Mesothelial cell of epicardium (in vitro differentiated cells): Measurements from ENCODE around the gene DTX4. TPM values are rescaled to one million over a fixed set of nuclear protein-coding genes. Genes with fewer than 3 reads are reported as not detected.
"Not testable (repeated sequence)": the region's sequence is repeated elsewhere in the genome, so short reads cannot be mapped to it uniquely, and the experiment has no call there.

Experiments used
- DNase-seq, 2 experiments: peaks; one replicate each; pipeline ENCODE4 v3.0.0; 2021; ENCODE audit warnings: low spot score in 2 of 2; ENCODE audit not compliant: unreplicated experiment in 2 of 2
- H3K27ac Mint-ChIP-seq: 2 replicates; pipeline ENCODE4 v1.8.0; 2021; ENCODE audit warnings: mixed read lengths
- H3K27me3 Mint-ChIP-seq: 2 replicates; pipeline ENCODE4 v1.8.0; 2021; ENCODE audit warnings: low read depth, mixed read lengths
- H3K36me3 Mint-ChIP-seq: 2 replicates; pipeline ENCODE4 v1.8.0; 2021; ENCODE audit warnings: mixed read lengths
- H3K4me1 Mint-ChIP-seq: 2 replicates; pipeline ENCODE4 v1.8.0; 2021; ENCODE audit warnings: mixed read lengths
- H3K4me3 Mint-ChIP-seq: 2 replicates; pipeline ENCODE4 v1.8.0; 2021; ENCODE audit warnings: mild to moderate bottlenecking, moderate library complexity, mixed read lengths
- H3K9me3 Mint-ChIP-seq: 2 replicates; pipeline ENCODE4 v1.8.0; 2021; ENCODE audit warnings: mixed read lengths
- total RNA-seq: library from RNA; stranded (reverse); gene quantifications from 3 replicates; pipeline ENCODE4 v1.2.1, GENCODE V29; 2021
- TF ChIP-seq, protein P1 (sequence below): fragments of 200-600 bp; sonication (generic); IDR thresholded peaks from one replicate; pipeline ENCODE4 v1.5.0; 2021; ENCODE audit warnings: antibody characterized with exemption; ENCODE audit not compliant: unreplicated experiment

Gene DTX4
- total RNA-seq, result 37.7 to 42.3 TPM (median 39.4 TPM) in 3 replicates

DNA sequence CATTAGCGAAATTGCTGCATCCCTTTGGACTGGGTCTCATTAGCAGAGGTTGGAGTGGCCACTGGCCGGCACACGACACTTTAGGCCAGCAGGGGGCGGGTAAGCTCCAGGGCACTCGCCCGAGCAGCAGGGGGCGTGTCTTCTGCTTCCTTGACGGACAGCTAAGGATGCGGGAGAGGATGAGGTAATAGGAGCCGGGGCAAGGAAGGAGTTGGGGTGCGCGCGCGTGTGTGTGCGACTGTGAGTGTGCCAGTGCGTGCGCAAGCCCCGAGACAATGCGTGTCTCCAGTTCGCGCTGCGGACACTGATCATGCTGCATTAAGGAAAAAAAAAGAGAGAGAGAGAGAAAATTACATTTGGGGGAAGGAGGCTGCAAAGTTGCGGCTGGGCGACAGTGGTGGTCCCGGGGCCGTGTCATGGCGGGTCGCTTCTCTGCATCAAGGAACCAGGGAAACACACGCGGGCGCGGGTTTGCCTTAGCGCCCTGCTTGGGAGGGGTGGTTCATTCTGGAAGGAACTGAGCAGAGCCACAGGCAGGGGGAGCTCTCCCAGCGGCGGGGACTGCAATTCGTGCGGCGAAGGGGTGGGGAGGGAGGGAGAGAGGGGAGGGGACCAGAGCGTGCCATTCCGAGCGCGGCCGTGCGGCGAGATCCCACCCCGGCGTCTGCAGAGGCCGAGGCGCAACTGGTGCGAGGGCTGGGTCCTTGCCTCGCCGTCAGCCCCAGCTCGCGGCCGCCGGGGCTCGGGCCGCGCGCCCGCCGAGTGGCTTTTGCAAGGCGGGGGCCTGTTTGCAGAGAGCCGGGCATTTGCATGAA, at the start of gene DTX4:
TSS of gene DTX4 (plus strand) at position 625 of the 815 bp plus-strand sequence. CDS start 464 bp downstream, outside the sequence.
- peak within 1 kb of the TSS; percentile 92 for H3K4me3 Mint-ChIP-seq
- TF ChIP-seq, protein P1, sequence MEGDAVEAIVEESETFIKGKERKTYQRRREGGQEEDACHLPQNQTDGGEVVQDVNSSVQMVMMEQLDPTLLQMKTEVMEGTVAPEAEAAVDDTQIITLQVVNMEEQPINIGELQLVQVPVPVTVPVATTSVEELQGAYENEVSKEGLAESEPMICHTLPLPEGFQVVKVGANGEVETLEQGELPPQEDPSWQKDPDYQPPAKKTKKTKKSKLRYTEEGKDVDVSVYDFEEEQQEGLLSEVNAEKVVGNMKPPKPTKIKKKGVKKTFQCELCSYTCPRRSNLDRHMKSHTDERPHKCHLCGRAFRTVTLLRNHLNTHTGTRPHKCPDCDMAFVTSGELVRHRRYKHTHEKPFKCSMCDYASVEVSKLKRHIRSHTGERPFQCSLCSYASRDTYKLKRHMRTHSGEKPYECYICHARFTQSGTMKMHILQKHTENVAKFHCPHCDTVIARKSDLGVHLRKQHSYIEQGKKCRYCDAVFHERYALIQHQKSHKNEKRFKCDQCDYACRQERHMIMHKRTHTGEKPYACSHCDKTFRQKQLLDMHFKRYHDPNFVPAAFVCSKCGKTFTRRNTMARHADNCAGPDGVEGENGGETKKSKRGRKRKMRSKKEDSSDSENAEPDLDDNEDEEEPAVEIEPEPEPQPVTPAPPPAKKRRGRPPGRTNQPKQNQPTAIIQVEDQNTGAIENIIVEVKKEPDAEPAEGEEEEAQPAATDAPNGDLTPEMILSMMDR, result peak; percentile 85
- H3K4me1 Mint-ChIP-seq, result peaks cover 34% of the 10 kb centered on the region
- no peaks in the 10 kb centered on the region for H3K9me3 Mint-ChIP-seq
- peak; percentile 88 to 96 for DNase-seq
- peaks cover 4% of the 10 kb centered on the region for H3K27me3 Mint-ChIP-seq
- no peaks in the 10 kb centered on the region for H3K36me3 Mint-ChIP-seq
- H3K27ac Mint-ChIP-seq, result peak within 1 kb of the TSS; percentile 96

DNA sequence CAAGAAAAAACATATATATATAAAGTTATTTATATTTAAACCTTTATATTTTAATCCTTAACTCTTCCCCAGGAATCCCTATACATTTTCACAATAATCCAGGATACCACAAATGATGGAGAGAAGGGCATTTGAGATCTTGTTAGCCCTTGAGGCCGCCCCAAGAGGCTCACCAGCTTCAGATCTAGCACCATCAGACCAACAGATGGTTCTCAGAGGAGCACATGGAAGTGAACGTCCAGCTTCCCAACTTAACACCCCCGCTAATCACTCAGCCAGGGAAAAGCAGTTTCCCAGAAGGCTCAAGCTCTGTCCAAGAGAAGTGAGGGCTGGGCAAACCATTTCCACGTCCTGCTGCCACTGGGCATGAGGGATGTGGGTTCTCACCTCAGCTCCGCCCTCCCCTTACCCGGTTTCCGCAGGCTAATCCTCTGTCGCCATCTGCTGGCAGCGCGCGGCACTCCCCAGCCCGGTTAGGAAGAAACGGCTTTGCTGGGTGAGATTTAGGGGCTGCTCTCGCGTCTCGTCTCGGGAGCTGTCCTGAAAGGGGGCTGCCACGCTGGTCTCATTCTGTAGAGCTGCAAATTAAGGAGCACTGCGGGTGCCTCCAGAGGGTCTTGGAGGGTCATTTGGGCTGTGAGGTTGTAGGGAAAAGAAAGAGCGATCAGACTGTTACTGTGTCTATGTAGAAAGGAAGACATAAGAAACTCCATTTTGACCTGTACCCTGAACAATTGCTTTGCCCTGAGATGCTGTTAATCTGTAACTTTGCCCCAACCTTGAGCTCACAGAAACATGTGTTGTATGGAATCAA, 36.1 kb upstream of the DTX4 start:
- peak overlapping the region; percentile 66 for H3K4me3 Mint-ChIP-seq
- peaks cover 30% of the 10 kb centered on the region for H3K36me3 Mint-ChIP-seq
- no peak overlapping the region for H3K27ac Mint-ChIP-seq
- H3K27me3 Mint-ChIP-seq, result no peaks in the 10 kb centered on the region
- DNase-seq, result peak; percentile 68 to 93
- peaks cover 15% of the 10 kb centered on the region for H3K9me3 Mint-ChIP-seq
- peaks cover 2% of the 10 kb centered on the region for H3K4me1 Mint-ChIP-seq
- TF ChIP-seq, protein P1, result peak; percentile 77

DNA sequence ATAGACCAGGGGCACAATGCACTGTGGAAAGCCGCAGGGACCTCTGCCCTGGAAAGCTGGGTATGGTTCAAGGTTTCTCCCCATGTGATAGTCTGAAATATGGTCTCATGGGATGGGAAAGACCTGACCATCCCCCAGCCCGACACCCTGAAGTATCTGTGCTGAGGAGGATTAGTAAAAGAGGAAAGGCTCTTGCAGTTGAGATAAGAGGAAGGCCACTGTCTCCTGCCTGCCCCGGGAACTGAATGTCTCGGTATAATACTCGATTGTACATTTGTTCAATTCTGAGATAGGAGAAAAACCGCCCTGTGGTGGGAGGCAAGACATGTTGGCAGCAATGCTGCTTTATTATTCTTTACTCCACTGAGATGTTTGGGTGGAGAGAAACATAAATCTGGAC, 35.4 kb upstream of the DTX4 start:
- H3K27me3 Mint-ChIP-seq, H3K27ac Mint-ChIP-seq: not testable (repeated sequence)

GRCh38 chr11:59137190-59137589, 34.7 kb upstream of the DTX4 start:
- Mint-ChIP-seq H3K9me3 (peaks cover 9% of the 10 kb centered on the region), H3K27me3 (no peaks in the 10 kb centered on the region), H3K4me1 (peaks cover 8% of the 10 kb centered on the region), H3K27ac (no peak overlapping the region), H3K36me3 (peaks cover 20% of the 10 kb centered on the region), H3K4me3 (no peak overlapping the region)
- DNase-seq, result no peak
- TF ChIP-seq, protein P1, result no peak

More for the DNA sequence above, 35.4 kb upstream of the DTX4 start:
- not testable (repeated sequence) for H3K4me3 Mint-ChIP-seq, DNase-seq, H3K4me1 Mint-ChIP-seq
- peaks cover 25% of the 10 kb centered on the region for H3K36me3 Mint-ChIP-seq
- H3K9me3 Mint-ChIP-seq, result peaks cover 11% of the 10 kb centered on the region

- TF ChIP-seq, protein P1, result no peak
- H3K9me3 Mint-ChIP-seq, result no peaks in the 10 kb centered on the region
- peaks cover 20% of the 10 kb centered on the region for H3K4me1 Mint-ChIP-seq
- H3K27me3 Mint-ChIP-seq, result no peaks in the 10 kb centered on the region
- peaks cover 6% of the 10 kb centered on the region for H3K36me3 Mint-ChIP-seq
- no peak for DNase-seq
- H3K4me3 Mint-ChIP-seq, result no peak overlapping the region
- no peak overlapping the region for H3K27ac Mint-ChIP-seq
These were observed 33.3 kb upstream of the DTX4 start for GRCh38 chr11:59138643-59139042.

GRCh38 chr11:59141191-59141590, 30.7 kb upstream of the DTX4 start:
- Mint-ChIP-seq H3K27me3 (no peaks in the 10 kb centered on the region), H3K27ac (no peak overlapping the region), H3K9me3 (no peaks in the 10 kb centered on the region), H3K4me3 (no peak overlapping the region), H3K36me3 (no peaks in the 10 kb centered on the region), H3K4me1 (peaks cover 37% of the 10 kb centered on the region)
- no peak for DNase-seq
- TF ChIP-seq, protein P1, result no peak
